Measurements from ENCODE around the gene PCLO.

- TF ChIP-seq POLR2AphosphoS5 (IDR thresholded peaks at IDR 0.05; ENCODE audit: low read depth, low read length) (no peak), POLR2A (IDR thresholded peaks at IDR 0.05; ENCODE audit: low read depth, low read length) (no peak)
Observed at GRCh38 chr7:83096065-83096580, 66.6 kb downstream of the PCLO start.

Measured in GM12891 (cell line).